ENCODE measurements around the gene E4F1.

E4F1 gene

DNA sequence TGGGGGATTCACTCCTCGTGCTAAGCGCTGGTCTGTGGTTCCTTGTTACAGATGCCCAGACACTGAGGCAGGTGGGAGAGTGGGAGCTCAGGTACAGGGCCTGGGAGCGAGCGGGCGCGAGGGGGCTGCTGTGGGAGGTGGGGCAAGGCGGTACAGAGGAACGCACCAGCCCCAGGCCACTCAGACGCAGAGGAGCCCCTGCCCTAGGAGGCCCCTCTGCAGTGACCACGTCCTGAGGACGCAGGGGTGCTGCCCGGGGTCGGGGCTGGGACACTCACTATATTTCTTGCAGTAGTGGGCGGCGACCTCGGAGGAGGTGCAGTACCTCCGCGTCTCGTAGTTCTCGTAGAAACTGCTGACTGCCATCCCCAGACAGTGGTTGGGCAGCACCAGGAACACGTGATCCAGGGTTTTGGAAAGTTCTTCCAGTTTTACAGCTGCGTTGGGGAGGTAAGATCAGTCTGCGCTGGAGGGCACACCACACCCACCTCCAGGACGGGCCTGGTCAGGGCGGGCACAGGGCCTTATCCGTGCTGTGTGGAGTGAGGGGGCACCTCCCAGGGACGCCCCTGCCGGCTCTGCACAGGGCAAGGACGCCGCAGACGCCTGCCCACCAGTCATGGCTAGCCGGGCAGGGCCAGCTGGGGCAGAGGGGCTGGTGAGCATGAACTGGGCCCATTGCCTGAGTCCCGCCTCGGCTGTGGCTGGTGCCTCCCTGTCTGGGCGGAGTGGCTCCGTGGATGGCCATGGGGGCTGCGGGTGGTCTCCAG lies 60.8 kb downstream of the E4F1 start:
- TF ChIP-seq GATA3 (IDR thresholded peaks at IDR 0.05; ENCODE audit: low read depth, low read length) = no peak
- TF ChIP-seq GATA2 (IDR thresholded peaks at IDR 0.05; ENCODE audit: low read depth, low read length) = no peak

DNA sequence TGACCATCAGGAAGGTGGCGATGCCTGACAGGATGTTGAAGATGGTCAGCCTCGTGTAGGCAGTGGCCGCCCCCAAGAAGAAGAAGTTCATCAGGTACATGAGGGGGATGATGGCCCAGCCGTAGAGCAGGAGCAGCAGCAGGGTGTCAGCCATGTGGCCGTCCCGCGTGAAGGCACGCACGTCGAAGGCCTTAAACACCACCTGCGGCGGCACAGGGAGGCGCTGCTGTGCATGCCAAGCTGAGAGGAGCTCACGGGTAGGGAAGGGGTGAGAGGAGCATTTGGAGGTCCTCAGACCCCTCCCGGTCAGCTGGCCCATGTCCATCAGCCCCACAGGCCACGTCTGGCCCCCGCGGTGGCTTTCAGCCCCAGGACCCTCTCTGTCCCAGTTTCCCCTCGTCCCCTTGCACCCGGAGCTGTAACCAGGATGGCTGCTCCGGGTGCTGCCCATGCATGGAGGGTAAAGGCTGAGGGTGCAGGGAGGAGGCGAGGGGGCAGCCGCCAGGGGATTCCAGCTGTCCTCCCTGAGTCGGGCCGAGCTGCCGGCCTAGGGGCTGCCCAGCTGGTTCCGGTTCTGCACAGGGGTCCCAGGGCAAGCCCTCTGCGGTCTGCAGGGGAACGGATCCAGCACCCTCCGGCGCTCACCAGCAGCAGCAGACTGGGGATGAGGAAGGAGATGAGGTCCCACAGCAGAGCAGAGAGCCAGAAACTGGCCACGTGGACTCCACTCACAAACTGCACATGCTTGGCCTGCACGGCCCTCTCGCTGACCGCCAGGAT lies 61.6 kb downstream of the E4F1 start:
- TF ChIP-seq GATA2 (IDR thresholded peaks at IDR 0.05; ENCODE audit: low read depth, low read length) = no peak
- no peak for TF ChIP-seq GATA3 (IDR thresholded peaks at IDR 0.05; ENCODE audit: low read depth, low read length)

Measured in SH-SY5Y (cell line).